Endothelial cell (in vitro differentiated cells): ENCODE measurements around the gene MXI1. TPM values are rescaled to one million over a fixed set of nuclear protein-coding genes. Genes with fewer than 3 reads are reported as not detected.

Experiments
- DNase-seq: peaks from one replicate; pipeline ENCODE4 v3.0.0; 2021; ENCODE audit warnings: low spot score
- H3K27ac Mint-ChIP-seq: one replicate; pipeline ENCODE4 v1.8.0; 2021; ENCODE audit warnings: mixed read lengths, inconsistent platforms; ENCODE audit not compliant: unreplicated experiment
- H3K27me3 Mint-ChIP-seq: one replicate; pipeline ENCODE4 v1.8.0; 2021; ENCODE audit warnings: mild to moderate bottlenecking, moderate library complexity, mixed read lengths, inconsistent platforms; ENCODE audit not compliant: unreplicated experiment
- H3K36me3 Mint-ChIP-seq: one replicate; pipeline ENCODE4 v1.8.0; 2021; ENCODE audit warnings: mild to moderate bottlenecking, low read depth, mixed read lengths, inconsistent platforms; ENCODE audit not compliant: unreplicated experiment
- H3K4me1 Mint-ChIP-seq: one replicate; pipeline ENCODE4 v1.8.0; 2021; ENCODE audit warnings: mild to moderate bottlenecking, mixed read lengths, inconsistent platforms; ENCODE audit not compliant: unreplicated experiment
- H3K4me3 Mint-ChIP-seq: one replicate; pipeline ENCODE4 v1.8.0; 2021; ENCODE audit warnings: mild to moderate bottlenecking, mixed read lengths, inconsistent platforms; ENCODE audit not compliant: unreplicated experiment
- H3K9me3 Mint-ChIP-seq: one replicate; pipeline ENCODE4 v1.8.0; 2021; ENCODE audit warnings: mixed read lengths, inconsistent platforms; ENCODE audit not compliant: unreplicated experiment
- total RNA-seq: library from RNA; stranded (reverse); fragmentation: NEBNext Ultra II Directional; extraction: Animal tissue kit (Norgen Biotek cat#: 25700); gene quantifications from one replicate; pipeline ENCODE4 v1.2.1, GENCODE V29; 2021; ENCODE audit not compliant: unreplicated experiment
- TF ChIP-seq, protein P1 (sequence below): fragments of 200-600 bp; sonication (generic); IDR thresholded peaks from one replicate; pipeline ENCODE4 v1.5.0; 2021; ENCODE audit warnings: antibody characterized with exemption; ENCODE audit not compliant: unreplicated experiment

MXI1 gene
- total RNA-seq, 1 donor from 2014 or later, result 10.3 TPM

GRCh38 chr10:110168601-110169481, 38.6 kb upstream of the MXI1 start:
- TF ChIP-seq, protein P1, sequence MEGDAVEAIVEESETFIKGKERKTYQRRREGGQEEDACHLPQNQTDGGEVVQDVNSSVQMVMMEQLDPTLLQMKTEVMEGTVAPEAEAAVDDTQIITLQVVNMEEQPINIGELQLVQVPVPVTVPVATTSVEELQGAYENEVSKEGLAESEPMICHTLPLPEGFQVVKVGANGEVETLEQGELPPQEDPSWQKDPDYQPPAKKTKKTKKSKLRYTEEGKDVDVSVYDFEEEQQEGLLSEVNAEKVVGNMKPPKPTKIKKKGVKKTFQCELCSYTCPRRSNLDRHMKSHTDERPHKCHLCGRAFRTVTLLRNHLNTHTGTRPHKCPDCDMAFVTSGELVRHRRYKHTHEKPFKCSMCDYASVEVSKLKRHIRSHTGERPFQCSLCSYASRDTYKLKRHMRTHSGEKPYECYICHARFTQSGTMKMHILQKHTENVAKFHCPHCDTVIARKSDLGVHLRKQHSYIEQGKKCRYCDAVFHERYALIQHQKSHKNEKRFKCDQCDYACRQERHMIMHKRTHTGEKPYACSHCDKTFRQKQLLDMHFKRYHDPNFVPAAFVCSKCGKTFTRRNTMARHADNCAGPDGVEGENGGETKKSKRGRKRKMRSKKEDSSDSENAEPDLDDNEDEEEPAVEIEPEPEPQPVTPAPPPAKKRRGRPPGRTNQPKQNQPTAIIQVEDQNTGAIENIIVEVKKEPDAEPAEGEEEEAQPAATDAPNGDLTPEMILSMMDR, result no peak
- Mint-ChIP-seq H3K27me3 (peaks cover 20% of the 10 kb centered on the region), H3K9me3 (no peaks in the 10 kb centered on the region), H3K4me3 (no peak overlapping the region), H3K27ac (no peak overlapping the region), H3K4me1 (peaks cover 13% of the 10 kb centered on the region), H3K36me3 (no peaks in the 10 kb centered on the region)
- no peak for DNase-seq

- TF ChIP-seq, protein P1, result no peak
- Mint-ChIP-seq H3K9me3 (no peaks in the 10 kb centered on the region), H3K27ac (no peak overlapping the region), H3K4me3 (no peak overlapping the region), H3K36me3 (no peaks in the 10 kb centered on the region), H3K27me3 (peaks cover 20% of the 10 kb centered on the region), H3K4me1 (peaks cover 13% of the 10 kb centered on the region)
- DNase-seq, result no peak
Measured at GRCh38 chr10:110169586-110169985, 37.8 kb upstream of the MXI1 start.

- H3K4me1 Mint-ChIP-seq, result peaks cover 13% of the 10 kb centered on the region
- peaks cover 20% of the 10 kb centered on the region for H3K27me3 Mint-ChIP-seq
- TF ChIP-seq, protein P1, result no peak
- H3K9me3 Mint-ChIP-seq, result no peaks in the 10 kb centered on the region
- DNase-seq, result no peak
- H3K27ac Mint-ChIP-seq, result no peak overlapping the region
- no peak overlapping the region for H3K4me3 Mint-ChIP-seq
- H3K36me3 Mint-ChIP-seq, result no peaks in the 10 kb centered on the region
Measured at GRCh38 chr10:110170142-110170971, 37.0 kb upstream of the MXI1 start.

DNA sequence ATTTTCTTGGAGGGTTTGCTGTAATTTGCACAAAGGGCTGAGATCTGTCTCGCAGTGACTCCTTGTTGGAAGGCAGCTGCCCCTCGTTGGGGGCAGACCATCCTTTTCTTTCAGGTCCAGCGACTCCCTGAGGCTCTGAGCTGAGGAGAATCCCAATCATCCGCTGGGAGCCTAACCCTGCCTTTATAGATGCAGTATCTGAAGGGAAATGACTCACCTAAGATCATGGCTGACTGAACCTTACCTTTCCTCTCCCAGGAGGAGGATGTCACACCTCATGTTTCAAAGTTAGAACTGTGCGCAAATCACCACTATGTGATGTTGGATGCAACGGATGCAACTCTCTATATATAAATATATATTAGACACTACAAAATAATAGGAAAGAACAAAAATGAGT, 36.4 kb upstream of the MXI1 start:
- Mint-ChIP-seq H3K4me1 (peaks cover 17% of the 10 kb centered on the region), H3K9me3 (no peaks in the 10 kb centered on the region), H3K27me3 (peaks cover 18% of the 10 kb centered on the region), H3K4me3 (no peak overlapping the region), H3K36me3 (no peaks in the 10 kb centered on the region), H3K27ac (no peak overlapping the region)
- TF ChIP-seq, protein P1, result no peak
- DNase-seq, result no peak

DNA sequence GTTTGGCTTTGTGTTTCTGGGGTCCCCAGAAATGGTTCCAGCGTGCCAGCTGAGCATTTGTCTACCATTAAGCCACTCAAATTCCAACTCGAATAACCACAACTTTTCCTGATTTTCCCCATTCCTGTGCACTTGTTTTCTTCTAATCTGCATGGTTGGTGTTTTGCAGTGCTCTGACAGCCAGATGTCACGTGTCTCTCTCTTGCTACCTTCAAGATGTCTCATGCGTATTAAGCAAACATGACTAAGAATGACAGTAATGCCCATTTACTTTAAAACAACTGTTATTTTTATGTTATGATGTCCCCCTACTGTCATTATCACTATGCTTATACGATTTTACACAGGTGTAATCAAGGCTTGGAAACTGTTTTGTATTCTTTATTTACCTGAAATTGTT, 35.2 kb upstream of the MXI1 start:
- TF ChIP-seq, protein P1, result no peak
- DNase-seq, result no peak
- Mint-ChIP-seq H3K27me3 (peaks cover 18% of the 10 kb centered on the region), H3K4me3 (no peak overlapping the region), H3K9me3 (no peaks in the 10 kb centered on the region), H3K27ac (no peak overlapping the region), H3K4me1 (peaks cover 21% of the 10 kb centered on the region), H3K36me3 (no peaks in the 10 kb centered on the region)
